Lower leg skin (tissue), 3 donors: ENCODE data around the gene SLIT3.

Experiments
- POLR2A ChIP-seq, 2 donors: fragments of 450-650 bp; IDR thresholded peaks; one replicate each; pipeline ENCODE4 v1.6.1; 2016 to 2017; ENCODE audit warnings: antibody characterized with exemption in 2 of 2, mild to moderate bottlenecking in 1 of 2, moderate library complexity in 1 of 2
- TF ChIP-seq, protein P1 (sequence below), 3 donors: fragments of 450-650 bp; IDR thresholded peaks; one replicate each; pipeline ENCODE4 v1.5.1; 2016; ENCODE audit warnings: antibody characterized with exemption in 3 of 3, mild to moderate bottlenecking in 3 of 3, moderate library complexity in 2 of 3

DNA sequence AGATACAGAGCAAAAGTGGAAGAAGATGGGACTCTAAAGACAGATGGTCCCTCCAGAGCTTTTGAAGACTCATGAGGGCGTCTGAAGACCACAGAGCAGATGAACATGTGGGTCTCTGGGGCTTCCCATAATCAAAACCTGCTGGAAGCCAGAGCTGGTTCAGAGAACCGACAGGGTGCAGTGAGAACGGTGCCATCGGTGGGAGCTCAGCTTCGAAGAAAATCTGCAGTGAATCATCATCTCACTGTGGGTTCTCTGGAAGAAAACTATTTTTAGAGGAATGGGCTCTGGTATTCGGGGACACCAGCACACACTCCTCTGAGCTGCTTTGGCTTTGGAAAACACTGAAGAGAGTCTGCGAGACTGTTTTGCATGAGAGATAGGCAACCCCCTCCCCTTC is 499.4 kb downstream of the SLIT3 start:
- TF ChIP-seq, protein P1, sequence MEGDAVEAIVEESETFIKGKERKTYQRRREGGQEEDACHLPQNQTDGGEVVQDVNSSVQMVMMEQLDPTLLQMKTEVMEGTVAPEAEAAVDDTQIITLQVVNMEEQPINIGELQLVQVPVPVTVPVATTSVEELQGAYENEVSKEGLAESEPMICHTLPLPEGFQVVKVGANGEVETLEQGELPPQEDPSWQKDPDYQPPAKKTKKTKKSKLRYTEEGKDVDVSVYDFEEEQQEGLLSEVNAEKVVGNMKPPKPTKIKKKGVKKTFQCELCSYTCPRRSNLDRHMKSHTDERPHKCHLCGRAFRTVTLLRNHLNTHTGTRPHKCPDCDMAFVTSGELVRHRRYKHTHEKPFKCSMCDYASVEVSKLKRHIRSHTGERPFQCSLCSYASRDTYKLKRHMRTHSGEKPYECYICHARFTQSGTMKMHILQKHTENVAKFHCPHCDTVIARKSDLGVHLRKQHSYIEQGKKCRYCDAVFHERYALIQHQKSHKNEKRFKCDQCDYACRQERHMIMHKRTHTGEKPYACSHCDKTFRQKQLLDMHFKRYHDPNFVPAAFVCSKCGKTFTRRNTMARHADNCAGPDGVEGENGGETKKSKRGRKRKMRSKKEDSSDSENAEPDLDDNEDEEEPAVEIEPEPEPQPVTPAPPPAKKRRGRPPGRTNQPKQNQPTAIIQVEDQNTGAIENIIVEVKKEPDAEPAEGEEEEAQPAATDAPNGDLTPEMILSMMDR (IDR thresholded peaks at IDR 0.05) = no peak
- no peak for TF ChIP-seq POLR2A (IDR thresholded peaks at IDR 0.05)
